H1 (cell line): ENCODE measurements around the gene PI4KA. TPM values are rescaled to one million over a fixed set of nuclear protein-coding genes. Genes with fewer than 3 reads are reported as not detected.

Experiments used
- CBX5 ChIP-seq: fragments of 300-800, 300-1000 bp; sonication (generic); IDR thresholded peaks from 2 replicates; pipeline ENCODE4 v1.7.1; 2016; ENCODE audit warnings: antibody characterized with exemption, low read length, low read depth
- CHD7 ChIP-seq: fragments of 300-600 bp; sonication (generic); IDR thresholded peaks from 2 replicates; pipeline ENCODE4 v1.7.1; 2012; ENCODE audit warnings: low read length, moderate library complexity, mild to moderate bottlenecking, inconsistent platforms; ENCODE audit not compliant: insufficient replicate concordance
- POLR2A ChIP-seq, 2 experiments: IDR thresholded peaks; 1 replicate in 1 of 2; 2 replicates in 1 of 2; pipeline ENCODE4 v1.6.1; 2011; ENCODE audit warnings: low read depth in 2 of 2, low read length in 2 of 2, mild to moderate bottlenecking in 2 of 2; ENCODE audit errors: control extremely low read depth in 1 of 2
- YY1 ChIP-seq: IDR thresholded peaks from 2 replicates; pipeline ENCODE4 v1.6.1; 2011; ENCODE audit warnings: low read depth, mild to moderate bottlenecking, low read length
- polyA plus RNA-seq, 7 experiments: library from polyadenylated mRNA; depleted of rRNA in 3 of 7; stranded (reverse) in 5 of 7; unstranded in 2 of 7; fragments of >200 nt in 5 of 7; fragments of 200-250 nt in 2 of 7; gene quantifications; 1 replicate in 5 of 7; 2 replicates in 1 of 7; 4 replicates in 1 of 7; pipeline versions ENCODE4 v1.2.1 to v1.2.3, GENCODE V29; 2011 to 2013; ENCODE audit warnings: missing spikeins in 2 of 7, mixed read lengths in 2 of 7
- total RNA-seq: library from RNA; stranded (reverse); fragmentation: NEBNext Ultra II Directional; extraction: Animal tissue kit (Norgen Biotek cat#: 25700); gene quantifications from 2 replicates; pipeline ENCODE4 v1.2.1, GENCODE V29; 2021

Gene PI4KA
- total and polyA plus RNA-seq, 2 of the 8 experiments (the other 6 are each of a cell fraction or from before 2014, with no cell fraction given): 22.5 to 37.7 TPM

- TF ChIP-seq CHD7 (no peak), CBX5 (no peak), YY1 (no peak), POLR2A (IDR thresholded peaks at IDR 0.05; ENCODE audit: control extremely low read depth in 1 of 2, low read depth in 2 of 2, low read length in 2 of 2) (no peak)
- TF ChIP-seq, all 59 proteins: peak for 0
These were observed 8.1 kb upstream of the PI4KA start (continued) for GRCh38 chr22:20866736-20867135.
